Sigmoid colon (tissue), 3 donors: Measurements from ENCODE around the gene NCCRP1.

Source experiments
- POLR2A ChIP-seq, 2 donors: fragments of 450-650 bp; IDR thresholded peaks; one replicate each; pipeline ENCODE4 v1.6.1; 2016; ENCODE audit warnings: antibody characterized with exemption in 2 of 2, mild to moderate bottlenecking in 2 of 2, moderate library complexity in 2 of 2
- TF ChIP-seq, protein P1 (sequence below), 4 experiments: fragments of 450-650 bp in 3 of 4; fragments of 200-600 bp in 1 of 4; IDR thresholded peaks; one replicate each; pipeline ENCODE4 v1.5.1; 2016 to 2019; ENCODE audit warnings: antibody characterized with exemption in 4 of 4, mild to moderate bottlenecking in 3 of 4, moderate library complexity in 2 of 4

DNA sequence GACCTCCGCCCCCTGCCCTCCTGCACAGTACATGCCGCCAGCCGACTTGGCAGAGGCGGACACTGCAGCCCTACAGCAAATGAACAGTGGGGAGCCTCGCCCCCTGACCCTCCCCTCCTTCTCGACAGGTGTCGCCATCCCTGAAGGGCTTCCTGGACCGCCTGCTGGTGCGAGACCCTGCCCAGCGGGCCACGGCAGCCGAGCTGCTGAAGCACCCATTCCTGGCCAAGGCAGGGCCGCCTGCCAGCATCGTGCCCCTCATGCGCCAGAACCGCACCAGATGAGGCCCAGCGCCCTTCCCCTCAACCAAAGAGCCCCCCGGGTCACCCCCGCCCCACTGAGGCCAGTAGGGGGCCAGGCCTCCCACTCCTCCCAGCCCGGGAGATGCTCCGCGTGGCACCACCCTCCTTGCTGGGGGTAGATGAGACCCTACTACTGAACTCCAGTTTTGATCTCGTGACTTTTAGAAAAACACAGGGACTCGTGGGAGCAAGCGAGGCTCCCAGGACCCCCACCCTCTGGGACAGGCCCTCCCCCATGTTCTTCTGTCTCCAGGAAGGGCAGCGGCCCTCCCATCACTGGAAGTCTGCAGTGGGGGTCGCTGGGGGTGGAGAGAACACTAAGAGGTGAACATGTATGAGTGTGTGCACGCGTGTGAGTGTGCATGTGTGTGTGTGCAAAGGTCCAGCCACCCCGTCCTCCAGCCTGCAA, 18.3 kb upstream of the NCCRP1 start:
- TF ChIP-seq POLR2A (IDR thresholded peaks at IDR 0.05), result no peak
- TF ChIP-seq, protein P1, sequence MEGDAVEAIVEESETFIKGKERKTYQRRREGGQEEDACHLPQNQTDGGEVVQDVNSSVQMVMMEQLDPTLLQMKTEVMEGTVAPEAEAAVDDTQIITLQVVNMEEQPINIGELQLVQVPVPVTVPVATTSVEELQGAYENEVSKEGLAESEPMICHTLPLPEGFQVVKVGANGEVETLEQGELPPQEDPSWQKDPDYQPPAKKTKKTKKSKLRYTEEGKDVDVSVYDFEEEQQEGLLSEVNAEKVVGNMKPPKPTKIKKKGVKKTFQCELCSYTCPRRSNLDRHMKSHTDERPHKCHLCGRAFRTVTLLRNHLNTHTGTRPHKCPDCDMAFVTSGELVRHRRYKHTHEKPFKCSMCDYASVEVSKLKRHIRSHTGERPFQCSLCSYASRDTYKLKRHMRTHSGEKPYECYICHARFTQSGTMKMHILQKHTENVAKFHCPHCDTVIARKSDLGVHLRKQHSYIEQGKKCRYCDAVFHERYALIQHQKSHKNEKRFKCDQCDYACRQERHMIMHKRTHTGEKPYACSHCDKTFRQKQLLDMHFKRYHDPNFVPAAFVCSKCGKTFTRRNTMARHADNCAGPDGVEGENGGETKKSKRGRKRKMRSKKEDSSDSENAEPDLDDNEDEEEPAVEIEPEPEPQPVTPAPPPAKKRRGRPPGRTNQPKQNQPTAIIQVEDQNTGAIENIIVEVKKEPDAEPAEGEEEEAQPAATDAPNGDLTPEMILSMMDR (IDR thresholded peaks at IDR 0.05), result no peak
